ENCODE measurements around the gene BCL7C.

The BCL7C gene

GRCh38 chr16:30867747-30868146, 26.1 kb downstream of the BCL7C start:
- TF ChIP-seq RAD21 (IDR thresholded peaks at IDR 0.05; ENCODE audit: low read depth) (0 out of 2 replicates have a peak, but pooled peaks have one; percentile 7), YY1 (IDR thresholded peaks at IDR 0.05; ENCODE audit: low read depth) (no peak)

DNA sequence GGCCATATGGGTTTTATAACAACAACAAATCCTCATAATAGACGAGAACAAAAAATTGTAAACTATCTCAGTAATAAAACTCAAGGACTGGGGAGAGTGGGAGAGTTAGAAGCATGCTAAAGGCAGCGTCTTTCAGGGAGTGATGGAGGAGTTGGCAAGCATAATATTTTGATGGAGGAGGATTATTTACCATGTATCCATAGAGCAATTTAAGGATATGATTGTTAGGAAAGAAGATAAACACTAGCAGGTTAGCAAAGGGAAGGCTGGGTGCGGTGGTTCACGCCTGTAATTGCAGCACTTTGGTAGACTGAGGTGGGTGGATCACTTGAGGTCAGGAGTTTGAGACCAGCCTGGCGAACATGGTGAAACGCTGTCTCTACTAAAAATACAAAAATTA, 27.8 kb downstream of the BCL7C start:
- TF ChIP-seq EGR1 (IDR thresholded peaks at IDR 0.05) = no peak
- no peak for TF ChIP-seq TAF1 (IDR thresholded peaks at IDR 0.05; ENCODE audit: low read depth)
- TF ChIP-seq, protein P1, sequence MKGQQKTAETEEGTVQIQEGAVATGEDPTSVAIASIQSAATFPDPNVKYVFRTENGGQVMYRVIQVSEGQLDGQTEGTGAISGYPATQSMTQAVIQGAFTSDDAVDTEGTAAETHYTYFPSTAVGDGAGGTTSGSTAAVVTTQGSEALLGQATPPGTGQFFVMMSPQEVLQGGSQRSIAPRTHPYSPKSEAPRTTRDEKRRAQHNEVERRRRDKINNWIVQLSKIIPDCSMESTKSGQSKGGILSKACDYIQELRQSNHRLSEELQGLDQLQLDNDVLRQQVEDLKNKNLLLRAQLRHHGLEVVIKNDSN (IDR thresholded peaks at IDR 0.05) = no peak
- TF ChIP-seq EP300 (IDR thresholded peaks at IDR 0.05; ENCODE audit: borderline replicate concordance) = no peak
- no peak for TF ChIP-seq YY1 (IDR thresholded peaks at IDR 0.05; ENCODE audit: low read depth)
- no peak for TF ChIP-seq TCF12 (IDR thresholded peaks at IDR 0.05; ENCODE audit: low read depth)
- no peak for TF ChIP-seq CEBPB (IDR thresholded peaks at IDR 0.05)
- no peak for TF ChIP-seq TEAD4 (IDR thresholded peaks at IDR 0.05)

GRCh38 chr16:30858829-30859423, 35.0 kb downstream of the BCL7C start:
- TF ChIP-seq EP300 (IDR thresholded peaks at IDR 0.05; ENCODE audit: borderline replicate concordance) = no peak
- TF ChIP-seq ZBTB7A (IDR thresholded peaks at IDR 0.05; ENCODE audit: low read depth) = no peak
- no peak for TF ChIP-seq NFIC (IDR thresholded peaks at IDR 0.05)
- TF ChIP-seq FOXM1 (IDR thresholded peaks at IDR 0.05; ENCODE audit: borderline replicate concordance, low read depth) = no peak
- TF ChIP-seq MAX (IDR thresholded peaks at IDR 0.05) = no peak
- no peak for TF ChIP-seq EGR1 (IDR thresholded peaks at IDR 0.05)
- TF ChIP-seq YY1 (IDR thresholded peaks at IDR 0.05; ENCODE audit: low read depth) = no peak
- TF ChIP-seq, protein P1 (IDR thresholded peaks at IDR 0.05) = no peak
- no peak for TF ChIP-seq TEAD4 (IDR thresholded peaks at IDR 0.05)
- TF ChIP-seq CREB1 (IDR thresholded peaks at IDR 0.05; ENCODE audit: low read depth) = no peak
- TF ChIP-seq TCF12 (IDR thresholded peaks at IDR 0.05; ENCODE audit: low read depth) = no peak
- TF ChIP-seq, protein P2, sequence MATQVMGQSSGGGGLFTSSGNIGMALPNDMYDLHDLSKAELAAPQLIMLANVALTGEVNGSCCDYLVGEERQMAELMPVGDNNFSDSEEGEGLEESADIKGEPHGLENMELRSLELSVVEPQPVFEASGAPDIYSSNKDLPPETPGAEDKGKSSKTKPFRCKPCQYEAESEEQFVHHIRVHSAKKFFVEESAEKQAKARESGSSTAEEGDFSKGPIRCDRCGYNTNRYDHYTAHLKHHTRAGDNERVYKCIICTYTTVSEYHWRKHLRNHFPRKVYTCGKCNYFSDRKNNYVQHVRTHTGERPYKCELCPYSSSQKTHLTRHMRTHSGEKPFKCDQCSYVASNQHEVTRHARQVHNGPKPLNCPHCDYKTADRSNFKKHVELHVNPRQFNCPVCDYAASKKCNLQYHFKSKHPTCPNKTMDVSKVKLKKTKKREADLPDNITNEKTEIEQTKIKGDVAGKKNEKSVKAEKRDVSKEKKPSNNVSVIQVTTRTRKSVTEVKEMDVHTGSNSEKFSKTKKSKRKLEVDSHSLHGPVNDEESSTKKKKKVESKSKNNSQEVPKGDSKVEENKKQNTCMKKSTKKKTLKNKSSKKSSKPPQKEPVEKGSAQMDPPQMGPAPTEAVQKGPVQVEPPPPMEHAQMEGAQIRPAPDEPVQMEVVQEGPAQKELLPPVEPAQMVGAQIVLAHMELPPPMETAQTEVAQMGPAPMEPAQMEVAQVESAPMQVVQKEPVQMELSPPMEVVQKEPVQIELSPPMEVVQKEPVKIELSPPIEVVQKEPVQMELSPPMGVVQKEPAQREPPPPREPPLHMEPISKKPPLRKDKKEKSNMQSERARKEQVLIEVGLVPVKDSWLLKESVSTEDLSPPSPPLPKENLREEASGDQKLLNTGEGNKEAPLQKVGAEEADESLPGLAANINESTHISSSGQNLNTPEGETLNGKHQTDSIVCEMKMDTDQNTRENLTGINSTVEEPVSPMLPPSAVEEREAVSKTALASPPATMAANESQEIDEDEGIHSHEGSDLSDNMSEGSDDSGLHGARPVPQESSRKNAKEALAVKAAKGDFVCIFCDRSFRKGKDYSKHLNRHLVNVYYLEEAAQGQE (IDR thresholded peaks at IDR 0.05; ENCODE audit: low read depth) = no peak

- no peak for TF ChIP-seq TAF1 (IDR thresholded peaks at IDR 0.05; ENCODE audit: low read depth)
- TF ChIP-seq CEBPB (IDR thresholded peaks at IDR 0.05) = no peak
- TF ChIP-seq TCF12 (IDR thresholded peaks at IDR 0.05; ENCODE audit: low read depth) = no peak
- no peak for TF ChIP-seq TEAD4 (IDR thresholded peaks at IDR 0.05)
- no peak for TF ChIP-seq ZBTB7A (IDR thresholded peaks at IDR 0.05; ENCODE audit: low read depth)
- no peak for TF ChIP-seq EP300 (IDR thresholded peaks at IDR 0.05; ENCODE audit: borderline replicate concordance)
- TF ChIP-seq, protein P2 (IDR thresholded peaks at IDR 0.05; ENCODE audit: low read depth) = no peak
- TF ChIP-seq NFIC (IDR thresholded peaks at IDR 0.05) = no peak
These were observed 35.8 kb downstream of the BCL7C start for GRCh38 chr16:30858111-30858495.

DNA sequence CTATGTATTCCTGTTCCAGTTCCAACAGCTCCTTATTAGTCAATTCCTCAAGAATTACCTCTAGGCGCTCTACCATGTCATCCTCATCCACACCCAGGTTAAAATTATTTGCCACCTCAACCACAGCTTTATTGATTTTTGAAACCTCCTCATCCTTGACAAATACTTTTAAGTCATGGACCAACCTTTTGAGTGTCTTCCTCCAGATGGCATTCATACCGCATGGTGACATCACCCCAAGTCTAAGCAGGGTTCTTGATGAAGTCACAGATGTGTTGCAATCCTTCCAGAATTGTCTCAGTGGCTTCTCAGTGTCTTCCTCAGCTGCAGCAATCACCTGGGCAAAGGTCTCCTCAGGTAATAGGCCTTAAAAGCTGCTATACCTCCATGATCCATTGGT, 40.1 kb downstream of the BCL7C start:
- TF ChIP-seq EP300 (IDR thresholded peaks at IDR 0.05; ENCODE audit: borderline replicate concordance) = no peak
- no peak for TF ChIP-seq CEBPB (IDR thresholded peaks at IDR 0.05)
- TF ChIP-seq, protein P2 (IDR thresholded peaks at IDR 0.05; ENCODE audit: low read depth) = no peak
- TF ChIP-seq RAD21 (IDR thresholded peaks at IDR 0.05; ENCODE audit: low read depth) = no peak
- TF ChIP-seq EGR1 (IDR thresholded peaks at IDR 0.05) = no peak
- TF ChIP-seq TAF1 (IDR thresholded peaks at IDR 0.05; ENCODE audit: low read depth) = no peak
- TF ChIP-seq MAX (IDR thresholded peaks at IDR 0.05) = no peak
- TF ChIP-seq YY1 (IDR thresholded peaks at IDR 0.05; ENCODE audit: low read depth) = no peak
- no peak for TF ChIP-seq TCF12 (IDR thresholded peaks at IDR 0.05; ENCODE audit: low read depth)
- TF ChIP-seq FOXM1 (IDR thresholded peaks at IDR 0.05; ENCODE audit: borderline replicate concordance, low read depth) = no peak
- no peak for TF ChIP-seq CREB1 (IDR thresholded peaks at IDR 0.05; ENCODE audit: low read depth)
- TF ChIP-seq NFIC (IDR thresholded peaks at IDR 0.05) = no peak
- TF ChIP-seq TEAD4 (IDR thresholded peaks at IDR 0.05) = no peak
- TF ChIP-seq ZBTB7A (IDR thresholded peaks at IDR 0.05; ENCODE audit: low read depth) = no peak
- TF ChIP-seq, protein P1 (IDR thresholded peaks at IDR 0.05) = no peak

All from Ishikawa (cell line).